K562 (cell line): ENCODE data around the gene CEP162. TPM values are rescaled to one million over a fixed set of nuclear protein-coding genes. Genes with fewer than 3 reads are reported as not detected.

Experiments used
- ATF1 ChIP-seq, 2 experiments: fragments of 450-650 bp in 1 of 2; IDR thresholded peaks; 2 replicates each; pipeline ENCODE4 v1.6.1; 2016; ENCODE audit warnings: missing compliant biosample characterization in 1 of 2, missing genetic modification characterization in 1 of 2
- FOXA1 ChIP-seq: fragments of 450-650 bp; IDR thresholded peaks from 2 replicates; pipeline ENCODE4 v1.6.1; 2016; ENCODE audit warnings: mild to moderate bottlenecking, borderline replicate concordance
- HDAC3 ChIP-seq: fragments of 450-650 bp; IDR thresholded peaks from 2 replicates; pipeline ENCODE4 v1.6.1; 2018; ENCODE audit warnings: borderline replicate concordance, mild to moderate bottlenecking, moderate library complexity; ENCODE audit not compliant: partially characterized antibody
- HLTF ChIP-seq: fragments of 450-650 bp; IDR thresholded peaks from 2 replicates; pipeline ENCODE4 v1.6.1; 2016
- NFIC ChIP-seq: fragments of 450-650 bp; IDR thresholded peaks from 2 replicates; pipeline ENCODE4 v1.6.1; 2017; ENCODE audit warnings: mild to moderate bottlenecking, inconsistent platforms
- NKRF ChIP-seq: fragments of 450-650 bp; IDR thresholded peaks from 2 replicates; pipeline ENCODE4 v1.6.1; 2016; ENCODE audit warnings: borderline replicate concordance
- SOX6 ChIP-seq: fragments of 450-650 bp; IDR thresholded peaks from 2 replicates; pipeline ENCODE4 v1.6.1; 2014; ENCODE audit warnings: mild to moderate bottlenecking
- TEAD1 ChIP-seq, 2 experiments: fragments of 450-650 bp in 1 of 2; sonication (generic) in 1 of 2; formaldehyde crosslinking; IDR thresholded peaks; 2 replicates each; pipeline versions ENCODE4 v1.4.0 to v1.8.0; 2020 to 2022; ENCODE audit warnings: mild to moderate bottlenecking in 2 of 2, missing genetic modification reagents in 1 of 2
- ZFP30 ChIP-seq: fragments of 250-450 bp; sonication (Bioruptor Pico); IDR thresholded peaks from 2 replicates; pipeline ENCODE4 v1.8.0; 2022; ENCODE audit warnings: moderate library complexity, mild to moderate bottlenecking, inconsistent platforms, borderline replicate concordance
- ZNF239 ChIP-seq: fragments of 250-450 bp; sonication (Bioruptor Pico); IDR thresholded peaks from 2 replicates; pipeline ENCODE4 v1.4.0; 2020; ENCODE audit warnings: mild to moderate bottlenecking
- ZNF354B ChIP-seq: fragments of 250-450 bp; sonication (Bioruptor Pico); IDR thresholded peaks from 2 replicates; pipeline ENCODE4 v1.4.0; 2020
- ZNF395 ChIP-seq: fragments of 200-800 bp; sonication (Bioruptor generic); IDR thresholded peaks from 2 replicates; pipeline ENCODE4 v1.6.1; 2017; ENCODE audit warnings: missing genetic modification characterization, missing compliant biosample characterization
- polyA plus RNA-seq, 8 experiments: library from polyadenylated mRNA; depleted of rRNA in 4 of 8; stranded (reverse) in 5 of 8; unstranded in 3 of 8; fragments of >200 nt; fragmentation: Nextera tagmentation in 2 of 8; fragmentation: Illumina TruSeq in 1 of 8; extraction: Ambion mirVana in 2 of 8; extraction: Trizol in 1 of 8; gene quantifications; 2 replicates each; pipeline versions ENCODE4 v1.2.1 to v1.2.3, GENCODE V29; 2011 to 2014; ENCODE audit warnings: inconsistent platforms in 1 of 8, missing spikeins in 1 of 8
- total RNA-seq, 7 experiments: library from RNA; depleted of rRNA in 6 of 7; stranded (reverse); fragments of >200 nt in 6 of 7; fragmentation: Illumina TruSeq in 2 of 7; extraction: Trizol in 2 of 7; gene quantifications; 2 replicates each; pipeline versions ENCODE4 v1.2.1 to v1.2.3, GENCODE V29; 2011 to 2021; ENCODE audit warnings: low replicate concordance in 1 of 7
- TF ChIP-seq, protein P1 (sequence below): sonication (generic); IDR thresholded peaks from 2 replicates; pipeline ENCODE4 v1.6.1; 2016
- TF ChIP-seq, protein P2 (sequence below): fragments of 450-650 bp; IDR thresholded peaks from 2 replicates; pipeline ENCODE4 v1.6.1; 2016; ENCODE audit warnings: low read depth, mild to moderate bottlenecking, moderate library complexity
- TF ChIP-seq, protein P3 (sequence below): fragments of 450-650 bp; IDR thresholded peaks from 2 replicates; pipeline ENCODE4 v1.6.1; 2017; ENCODE audit warnings: antibody characterized with exemption, mild to moderate bottlenecking

The CEP162 gene
- total and polyA plus RNA-seq, 9 of the 15 experiments (the other 6 are each of a cell fraction or from before 2014, with no cell fraction given), result 3.9 to 8.6 (median 6.7) TPM

- TF ChIP-seq ZFP30, result no peak
- peak in 1 of 2 experiments; percentile 66; a peak in 3 of 4 replicates for TF ChIP-seq TEAD1 (CRISPR knock-in tag; IDR thresholded peaks at IDR 0.05)
- TF ChIP-seq ZNF395 (CRISPR knock-in tag), result peak; percentile 96
- no peak for TF ChIP-seq ZNF354B
- no peak for TF ChIP-seq NKRF
- TF ChIP-seq, protein P1, sequence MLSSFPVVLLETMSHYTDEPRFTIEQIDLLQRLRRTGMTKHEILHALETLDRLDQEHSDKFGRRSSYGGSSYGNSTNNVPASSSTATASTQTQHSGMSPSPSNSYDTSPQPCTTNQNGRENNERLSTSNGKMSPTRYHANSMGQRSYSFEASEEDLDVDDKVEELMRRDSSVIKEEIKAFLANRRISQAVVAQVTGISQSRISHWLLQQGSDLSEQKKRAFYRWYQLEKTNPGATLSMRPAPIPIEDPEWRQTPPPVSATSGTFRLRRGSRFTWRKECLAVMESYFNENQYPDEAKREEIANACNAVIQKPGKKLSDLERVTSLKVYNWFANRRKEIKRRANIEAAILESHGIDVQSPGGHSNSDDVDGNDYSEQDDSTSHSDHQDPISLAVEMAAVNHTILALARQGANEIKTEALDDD, result peak; percentile 94
- TF ChIP-seq HLTF, result peak; percentile 92
- peak; percentile 54; the same call in 1 of the 2 replicates for TF ChIP-seq ZNF239 (CRISPR knock-in tag)
- TF ChIP-seq, protein P2, sequence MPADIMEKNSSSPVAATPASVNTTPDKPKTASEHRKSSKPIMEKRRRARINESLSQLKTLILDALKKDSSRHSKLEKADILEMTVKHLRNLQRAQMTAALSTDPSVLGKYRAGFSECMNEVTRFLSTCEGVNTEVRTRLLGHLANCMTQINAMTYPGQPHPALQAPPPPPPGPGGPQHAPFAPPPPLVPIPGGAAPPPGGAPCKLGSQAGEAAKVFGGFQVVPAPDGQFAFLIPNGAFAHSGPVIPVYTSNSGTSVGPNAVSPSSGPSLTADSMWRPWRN, result peak; percentile 89
- peak; percentile 84 for TF ChIP-seq FOXA1
- TF ChIP-seq, protein P3, sequence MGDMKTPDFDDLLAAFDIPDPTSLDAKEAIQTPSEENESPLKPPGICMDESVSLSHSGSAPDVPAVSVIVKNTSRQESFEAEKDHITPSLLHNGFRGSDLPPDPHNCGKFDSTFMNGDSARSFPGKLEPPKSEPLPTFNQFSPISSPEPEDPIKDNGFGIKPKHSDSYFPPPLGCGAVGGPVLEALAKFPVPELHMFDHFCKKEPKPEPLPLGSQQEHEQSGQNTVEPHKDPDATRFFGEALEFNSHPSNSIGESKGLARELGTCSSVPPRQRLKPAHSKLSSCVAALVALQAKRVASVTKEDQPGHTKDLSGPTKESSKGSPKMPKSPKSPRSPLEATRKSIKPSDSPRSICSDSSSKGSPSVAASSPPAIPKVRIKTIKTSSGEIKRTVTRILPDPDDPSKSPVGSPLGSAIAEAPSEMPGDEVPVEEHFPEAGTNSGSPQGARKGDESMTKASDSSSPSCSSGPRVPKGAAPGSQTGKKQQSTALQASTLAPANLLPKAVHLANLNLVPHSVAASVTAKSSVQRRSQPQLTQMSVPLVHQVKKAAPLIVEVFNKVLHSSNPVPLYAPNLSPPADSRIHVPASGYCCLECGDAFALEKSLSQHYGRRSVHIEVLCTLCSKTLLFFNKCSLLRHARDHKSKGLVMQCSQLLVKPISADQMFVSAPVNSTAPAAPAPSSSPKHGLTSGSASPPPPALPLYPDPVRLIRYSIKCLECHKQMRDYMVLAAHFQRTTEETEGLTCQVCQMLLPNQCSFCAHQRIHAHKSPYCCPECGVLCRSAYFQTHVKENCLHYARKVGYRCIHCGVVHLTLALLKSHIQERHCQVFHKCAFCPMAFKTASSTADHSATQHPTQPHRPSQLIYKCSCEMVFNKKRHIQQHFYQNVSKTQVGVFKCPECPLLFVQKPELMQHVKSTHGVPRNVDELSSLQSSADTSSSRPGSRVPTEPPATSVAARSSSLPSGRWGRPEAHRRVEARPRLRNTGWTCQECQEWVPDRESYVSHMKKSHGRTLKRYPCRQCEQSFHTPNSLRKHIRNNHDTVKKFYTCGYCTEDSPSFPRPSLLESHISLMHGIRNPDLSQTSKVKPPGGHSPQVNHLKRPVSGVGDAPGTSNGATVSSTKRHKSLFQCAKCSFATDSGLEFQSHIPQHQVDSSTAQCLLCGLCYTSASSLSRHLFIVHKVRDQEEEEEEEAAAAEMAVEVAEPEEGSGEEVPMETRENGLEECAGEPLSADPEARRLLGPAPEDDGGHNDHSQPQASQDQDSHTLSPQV, result peak; percentile 65; the same call in 1 of the 2 replicates
- peak; percentile 97 for TF ChIP-seq NFIC
- peak; percentile 97 for TF ChIP-seq SOX6
- TF ChIP-seq ATF1 (CRISPR knock-in tag; IDR thresholded peaks at IDR 0.05), result no peak
- peak; percentile 96 for TF ChIP-seq ATF1 (tag; IDR thresholded peaks at IDR 0.05)
- TF ChIP-seq HDAC3, result peak; percentile 97
- TF ChIP-seq, all 486 proteins: peak for 175
These were observed 42.7 kb upstream of the CEP162 start (continued) for GRCh38 chr6:84269947-84270733.
